ENCODE data around the gene CD59.

CD59 gene

GRCh38 chr11:33736148-33736812, at the start of gene CD59:
TSS of gene CD59 (minus strand) at chr11:33736423. CDS start at chr11:33722445, 13,978 bp downstream.
- DNase-seq, result peak; percentile 68

GRCh38 chr11:33785609-33786008, 49.4 kb upstream of the CD59 start:
- DNase-seq, result no peak

GRCh38 chr11:33779849-33780528, 43.8 kb upstream of the CD59 start:
- DNase-seq, result no peak

- no peak for DNase-seq
These were observed 42.5 kb upstream of the CD59 start for GRCh38 chr11:33778675-33779074.

GRCh38 chr11:33777906-33778305, 41.7 kb upstream of the CD59 start:
- no peak for DNase-seq

GRCh38 chr11:33775832-33776470, 39.7 kb upstream of the CD59 start:
- DNase-seq, result no peak

- DNase-seq, result no peak
These were observed 39.2 kb upstream of the CD59 start for GRCh38 chr11:33775467-33775807.

- DNase-seq, result no peak
These were observed 38.7 kb upstream of the CD59 start for GRCh38 chr11:33774736-33775466.

GRCh38 chr11:33773987-33774735, 37.9 kb upstream of the CD59 start, which contains the start of gene FBXO3:
TSS of gene FBXO3 (minus strand) at chr11:33774520. CDS start at chr11:33774497, 23 bp downstream.
- peak; percentile 52 for DNase-seq

- no peak for DNase-seq
These were observed 37.3 kb upstream of the CD59 start for GRCh38 chr11:33773404-33773986.

GRCh38 chr11:33772870-33773269, 36.6 kb upstream of the CD59 start:
- no peak for DNase-seq

- DNase-seq, result no peak
These were observed 36.1 kb upstream of the CD59 start for GRCh38 chr11:33772300-33772699.

- no peak for DNase-seq
These were observed 34.0 kb upstream of the CD59 start for GRCh38 chr11:33770236-33770635.

- no peak for DNase-seq
These were observed 33.3 kb upstream of the CD59 start for GRCh38 chr11:33769542-33769941.

GRCh38 chr11:33767624-33768023, 31.4 kb upstream of the CD59 start:
- DNase-seq, result no peak

GRCh38 chr11:33766085-33766484, 29.9 kb upstream of the CD59 start:
- DNase-seq, result no peak

GRCh38 chr11:33761471-33761870, 25.2 kb upstream of the CD59 start:
- no peak for DNase-seq

- no peak for DNase-seq
These were observed 17.2 kb upstream of the CD59 start for GRCh38 chr11:33753304-33753967.

- DNase-seq, result no peak
These were observed 15.7 kb upstream of the CD59 start for GRCh38 chr11:33751878-33752277.

- no peak for DNase-seq
These were observed 11.8 kb upstream of the CD59 start for GRCh38 chr11:33747979-33748378.

GRCh38 chr11:33743291-33743690, 7.1 kb upstream of the CD59 start:
- no peak for DNase-seq

Measured in NCI-H1417 treated with DMSO at 0.1 percent for 48 hours (cell line).